GM10847 (cell line): ENCODE data around the gene COMMD1.
A peak's percentile ranks its signal among the peaks of the same experiment; 100 is the strongest.

Experiments
- POLR2A ChIP-seq: IDR thresholded peaks from 2 replicates; pipeline ENCODE4 v1.6.1; 2011; ENCODE audit not compliant: insufficient read length; ENCODE audit errors: extremely low read depth

COMMD1 gene

GRCh38 chr2:61905372-61906185, at the start of gene COMMD1:
COMMD1 (plus strand) TSS chr2:61905674; CDS start chr2:61905679, 5 bp downstream.
- TF ChIP-seq POLR2A = peak; percentile 91

- no peak for TF ChIP-seq POLR2A
These were observed 48.2 kb upstream of the COMMD1 start for GRCh38 chr2:61857224-61857623.

- TF ChIP-seq POLR2A = no peak
These were observed 43.4 kb upstream of the COMMD1 start for GRCh38 chr2:61862085-61862484.

- no peak for TF ChIP-seq POLR2A
These were observed 29.1 kb upstream of the COMMD1 start for GRCh38 chr2:61876400-61876799.

GRCh38 chr2:61877571-61878245, 27.8 kb upstream of the COMMD1 start:
- no peak for TF ChIP-seq POLR2A

GRCh38 chr2:61878761-61879160, 26.7 kb upstream of the COMMD1 start:
- no peak for TF ChIP-seq POLR2A

GRCh38 chr2:61882850-61883249, 22.6 kb upstream of the COMMD1 start:
- no peak for TF ChIP-seq POLR2A

- no peak for TF ChIP-seq POLR2A
These were observed 19.4 kb upstream of the COMMD1 start for GRCh38 chr2:61885896-61886603.

GRCh38 chr2:61887717-61888266, 17.7 kb upstream of the COMMD1 start:
- no peak for TF ChIP-seq POLR2A

GRCh38 chr2:61888267-61889055, 17.0 kb upstream of the COMMD1 start, which contains the start of gene CCT4:
CCT4 (minus strand) TSS chr2:61888656; CDS start chr2:61888507, 149 bp downstream.
- TF ChIP-seq POLR2A = peak; percentile 93

GRCh38 chr2:61898810-61899209, 6.7 kb upstream of the COMMD1 start:
- TF ChIP-seq POLR2A = no peak

GRCh38 chr2:61900281-61900680, 5.2 kb upstream of the COMMD1 start:
- no peak for TF ChIP-seq POLR2A

GRCh38 chr2:61906186-61906470, 654 bp downstream of the COMMD1 start:
- TF ChIP-seq POLR2A = no peak

GRCh38 chr2:61909116-61909515, 3.6 kb downstream of the COMMD1 start:
- no peak for TF ChIP-seq POLR2A

GRCh38 chr2:61910603-61911002, 5.1 kb downstream of the COMMD1 start:
- TF ChIP-seq POLR2A = no peak
